Adipocyte (in vitro differentiated cells): ENCODE data around the gene GCNT2.
"Not testable (repeated sequence)": the region's sequence is repeated elsewhere in the genome, so short reads cannot be mapped to it uniquely, and the experiment has no call there.

Experiments used
- DNase-seq: peaks from one replicate; pipeline ENCODE4 v3.0.0-alpha.2; 2015; ENCODE audit warnings: low read depth
- H3K27me3 ChIP-seq: replicated peaks from 2 replicates; pipeline ENCODE4 v1.7.0; 2013; ENCODE audit warnings: mild to moderate bottlenecking, low read length, moderate library complexity; ENCODE audit not compliant: control insufficient read depth, insufficient read depth
- H3K36me3 ChIP-seq: 2 replicates; pipeline ENCODE4 v1.7.0; 2013; ENCODE audit warnings: low read length, mild to moderate bottlenecking, moderate library complexity; ENCODE audit not compliant: control insufficient read depth, insufficient read depth, severe bottlenecking
- H3K4me1 ChIP-seq: 2 replicates; pipeline ENCODE4 v1.7.0; 2013; ENCODE audit warnings: mild to moderate bottlenecking, low read length, moderate library complexity; ENCODE audit not compliant: control insufficient read depth, insufficient read depth
- H3K4me3 ChIP-seq: 2 replicates; pipeline ENCODE4 v1.7.0; 2013; ENCODE audit warnings: mild to moderate bottlenecking, low read length, moderate library complexity
- H3K9ac ChIP-seq: 2 replicates; pipeline ENCODE4 v1.7.0; 2013; ENCODE audit warnings: mild to moderate bottlenecking, low read length, moderate library complexity
- H3K9me3 ChIP-seq: 2 replicates; pipeline ENCODE4 v1.7.0; 2013; ENCODE audit warnings: mild to moderate bottlenecking, low read length, moderate library complexity; ENCODE audit not compliant: control insufficient read depth

Gene GCNT2

GRCh38 chr6:10521104-10521808, at the start of gene GCNT2:
GCNT2 (plus strand) TSS chr6:10521351; CDS start chr6:10528912, 7,561 bp downstream.
- Histone ChIP-seq H3K36me3 (no peaks in the 10 kb centered on the region), H3K9me3 (no peaks in the 10 kb centered on the region), H3K4me3 (no peak within 1 kb of the TSS), H3K27me3 (no peaks in the 10 kb centered on the region), H3K4me1 (no peaks in the 10 kb centered on the region), H3K9ac (no peak within 1 kb of the TSS)
- DNase-seq = peak; percentile 12

DNA sequence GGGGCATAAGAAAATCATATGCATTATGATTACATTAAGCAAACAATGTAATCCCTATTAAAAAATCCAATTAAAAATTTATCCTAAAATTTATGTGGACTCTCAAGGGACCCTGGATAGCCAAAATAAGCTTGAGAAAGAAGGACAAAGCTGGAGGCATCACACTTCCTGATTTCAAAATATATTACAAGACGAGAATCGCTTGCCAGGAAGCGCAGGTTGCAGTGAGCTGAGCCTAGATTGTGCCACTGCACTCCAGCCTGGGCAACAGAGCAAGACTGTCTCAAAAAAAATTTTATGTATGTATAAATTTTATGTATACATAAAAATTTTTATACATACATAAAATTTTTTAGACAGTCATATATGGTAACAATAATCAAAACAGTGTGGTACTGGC, 48.5 kb upstream of the GCNT2 start:
- Histone ChIP-seq H3K27me3 (peaks cover 16% of the 10 kb centered on the region), H3K9ac (no peak overlapping the region), H3K4me3 (no peak overlapping the region), H3K36me3 (no peaks in the 10 kb centered on the region), H3K9me3 (peaks cover 6% of the 10 kb centered on the region), H3K4me1 (peaks cover 5% of the 10 kb centered on the region)
- no peak for DNase-seq

DNA sequence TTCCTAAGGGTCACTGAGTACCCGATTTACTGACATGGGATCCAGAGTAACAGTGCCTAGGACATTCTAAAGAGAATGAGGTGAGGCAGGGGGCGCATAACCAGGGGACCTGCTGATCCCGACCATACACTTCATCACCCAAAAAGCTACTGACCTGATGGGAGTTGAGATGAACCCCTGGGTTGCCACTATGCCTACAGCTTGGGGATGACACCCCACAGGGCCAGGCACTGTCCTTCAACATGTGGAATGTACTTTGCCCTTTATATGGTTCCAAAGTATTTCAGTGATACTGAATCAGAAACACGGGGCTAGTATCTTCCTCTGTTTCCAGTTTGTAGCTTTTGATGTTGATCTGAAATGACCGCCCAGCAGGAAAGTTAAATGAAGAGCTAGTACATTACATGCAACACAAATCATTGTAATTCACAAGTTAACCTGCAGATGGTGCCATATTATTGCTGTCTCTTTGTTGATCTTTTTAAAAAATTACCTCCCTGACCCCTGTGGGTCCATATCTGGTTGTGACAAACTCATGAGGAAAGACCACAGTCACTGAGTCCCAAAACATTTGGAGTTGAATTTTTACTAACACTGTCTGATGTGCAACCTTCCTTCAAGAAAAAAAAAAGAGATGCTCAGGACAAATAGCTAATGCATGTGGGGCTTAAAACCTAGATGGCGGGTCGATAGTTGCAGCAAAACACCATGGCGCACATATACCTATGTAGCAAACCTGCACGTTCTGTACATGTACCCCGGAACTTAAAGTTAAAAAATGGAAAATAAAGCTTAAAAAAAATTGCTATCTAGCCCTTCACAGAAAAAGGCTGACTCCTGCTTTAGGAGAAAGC, 42.7 kb upstream of the GCNT2 start:
- Histone ChIP-seq H3K27me3 (peaks cover 8% of the 10 kb centered on the region), H3K9me3 (no peaks in the 10 kb centered on the region), H3K36me3 (no peaks in the 10 kb centered on the region), H3K4me1 (no peaks in the 10 kb centered on the region), H3K4me3 (no peak overlapping the region), H3K9ac (no peak overlapping the region)
- peak; percentile 75 for DNase-seq

DNA sequence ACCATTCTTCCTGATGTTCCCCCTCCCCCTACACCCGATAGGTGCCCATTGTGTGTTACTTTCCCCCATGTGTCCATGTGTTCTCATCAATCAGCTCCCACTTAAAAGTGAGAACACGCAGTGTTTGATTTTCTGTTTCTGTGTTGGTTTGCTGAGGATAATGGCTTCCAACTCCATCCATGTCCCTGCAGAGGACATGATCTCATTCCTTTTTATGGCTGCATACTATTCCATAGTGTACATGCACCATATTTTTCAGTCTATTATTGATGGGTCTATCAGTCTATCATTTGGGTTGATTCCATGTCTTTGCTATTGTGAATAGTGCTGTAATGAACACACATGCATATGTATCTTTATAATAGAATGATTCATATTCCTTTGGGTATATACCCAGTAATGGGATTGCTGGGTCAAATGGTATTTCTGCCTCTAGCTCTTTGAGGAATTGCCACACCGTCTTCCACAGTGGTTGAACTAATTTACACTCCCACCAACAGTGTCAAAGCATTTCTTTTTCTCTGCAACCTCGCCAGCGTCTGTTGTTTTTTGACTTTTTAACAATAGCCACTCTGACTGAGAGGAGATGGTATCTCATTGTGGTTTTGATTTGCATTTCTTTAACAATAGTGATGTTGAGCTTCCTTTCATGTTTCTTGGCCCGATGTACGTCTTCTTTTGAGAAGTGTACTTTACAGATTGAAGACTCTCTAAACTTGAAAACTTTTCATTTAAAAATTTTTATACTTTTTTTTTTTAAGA, 41.0 kb upstream of the GCNT2 start:
- no peaks in the 10 kb centered on the region for H3K9me3 ChIP-seq
- DNase-seq = no peak
- no peak overlapping the region for H3K9ac ChIP-seq
- peaks cover 8% of the 10 kb centered on the region for H3K27me3 ChIP-seq
- no peaks in the 10 kb centered on the region for H3K36me3 ChIP-seq
- no peaks in the 10 kb centered on the region for H3K4me1 ChIP-seq
- H3K4me3 ChIP-seq = no peak overlapping the region

GRCh38 chr6:10481101-10481500, 40.0 kb upstream of the GCNT2 start:
- no peak for DNase-seq

GRCh38 chr6:10482636-10483257, 38.4 kb upstream of the GCNT2 start:
- H3K36me3 ChIP-seq = no peaks in the 10 kb centered on the region
- DNase-seq = no peak
- H3K9ac ChIP-seq = no peak overlapping the region
- H3K27me3 ChIP-seq = peaks cover 3% of the 10 kb centered on the region
- H3K4me1 ChIP-seq = no peaks in the 10 kb centered on the region
- no peaks in the 10 kb centered on the region for H3K9me3 ChIP-seq
- H3K4me3 ChIP-seq = no peak overlapping the region

More at GRCh38 chr6:10481101-10481500, 40.0 kb upstream of the GCNT2 start:
- Histone ChIP-seq H3K4me1 (no peaks in the 10 kb centered on the region), H3K27me3 (peaks cover 6% of the 10 kb centered on the region), H3K4me3 (no peak overlapping the region), H3K9me3 (no peaks in the 10 kb centered on the region), H3K9ac (no peak overlapping the region), H3K36me3 (no peaks in the 10 kb centered on the region)

GRCh38 chr6:10484912-10485311, 36.2 kb upstream of the GCNT2 start:
- Histone ChIP-seq H3K27me3 (peaks cover 3% of the 10 kb centered on the region), H3K4me3 (no peak overlapping the region), H3K36me3 (no peaks in the 10 kb centered on the region), H3K9ac (no peak overlapping the region), H3K9me3 (no peaks in the 10 kb centered on the region), H3K4me1 (no peaks in the 10 kb centered on the region)
- DNase-seq = no peak

DNA sequence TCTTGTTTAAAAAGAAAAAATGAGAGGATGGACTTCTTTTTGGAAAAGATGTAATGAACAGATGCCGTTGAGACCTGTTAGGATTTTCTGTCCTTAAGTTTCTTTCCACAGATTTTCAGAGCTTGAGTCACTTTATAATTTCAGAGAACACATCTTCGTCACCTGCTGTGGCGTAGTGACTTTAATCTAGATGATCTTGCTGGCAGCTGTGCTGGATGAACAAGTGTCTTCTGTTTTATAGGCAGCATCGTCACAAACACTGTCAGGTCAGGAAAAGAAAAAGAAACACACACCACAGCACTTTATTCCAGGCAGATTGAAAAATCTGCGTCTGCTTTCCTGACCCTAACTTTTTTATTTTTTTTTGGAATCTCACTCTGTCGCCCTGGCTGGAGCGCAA, 35.7 kb upstream of the GCNT2 start:
- no peaks in the 10 kb centered on the region for H3K36me3 ChIP-seq
- DNase-seq = no peak
- H3K9me3 ChIP-seq = no peaks in the 10 kb centered on the region
- no peak overlapping the region for H3K4me3 ChIP-seq
- H3K27me3 ChIP-seq = peaks cover 3% of the 10 kb centered on the region
- H3K4me1 ChIP-seq = no peaks in the 10 kb centered on the region
- no peak overlapping the region for H3K9ac ChIP-seq

DNA sequence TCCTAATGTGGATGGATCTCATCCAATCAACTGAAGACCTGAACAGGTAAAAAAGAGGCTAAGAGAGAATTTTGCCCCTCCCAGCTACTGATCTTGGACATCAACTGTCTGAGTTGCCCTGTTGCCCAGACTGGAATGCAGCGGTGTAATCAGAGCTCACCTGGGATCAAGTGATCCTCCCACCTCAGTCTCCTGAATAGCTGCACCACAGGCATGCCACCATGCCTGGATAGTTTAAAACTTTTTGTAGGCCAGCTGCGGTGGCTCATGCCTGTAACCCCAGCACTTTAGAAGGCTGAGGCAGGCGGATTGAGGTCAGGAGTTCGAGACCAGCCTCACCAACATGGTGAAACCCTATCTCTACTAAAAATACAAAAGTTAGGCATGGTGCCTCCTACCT, 34.9 kb upstream of the GCNT2 start:
- Histone ChIP-seq H3K9ac (no peak overlapping the region), H3K4me3 (no peak overlapping the region), H3K4me1 (no peaks in the 10 kb centered on the region), H3K9me3 (no peaks in the 10 kb centered on the region), H3K27me3 (peaks cover 3% of the 10 kb centered on the region), H3K36me3 (no peaks in the 10 kb centered on the region)
- DNase-seq = no peak

DNA sequence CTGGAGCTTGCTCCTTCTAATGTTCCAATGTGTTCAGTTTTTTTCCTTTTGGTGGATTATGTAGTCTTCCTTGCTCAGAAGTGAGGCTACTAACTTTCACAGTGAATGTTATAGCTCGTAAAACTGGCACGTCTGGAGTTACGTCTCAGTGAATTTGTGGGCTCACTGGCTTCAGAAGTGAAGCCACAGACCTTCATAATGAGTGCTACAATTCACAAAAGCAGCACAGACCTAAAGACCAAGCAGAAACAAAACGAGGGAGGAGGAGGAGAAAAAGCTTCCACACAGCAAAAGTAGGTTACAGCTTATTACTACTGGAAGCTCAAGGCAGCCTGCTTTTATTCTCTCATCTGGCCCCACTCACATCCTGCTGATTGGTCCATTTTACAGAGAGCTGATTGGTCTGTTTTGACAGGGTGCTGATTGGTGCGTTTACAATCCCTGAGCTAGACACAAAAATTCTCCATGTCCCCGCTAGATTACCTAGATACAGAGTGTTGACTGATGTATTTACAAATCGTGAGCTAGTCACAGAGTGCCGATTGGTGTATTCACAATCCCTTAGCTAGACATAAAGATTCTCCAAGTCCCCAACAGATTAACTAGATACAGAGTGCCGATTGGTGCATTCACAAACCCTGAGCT, 34.1 kb upstream of the GCNT2 start:
- not testable (repeated sequence) for H3K4me1 ChIP-seq, DNase-seq, H3K9ac ChIP-seq, H3K36me3 ChIP-seq, H3K27me3 ChIP-seq, H3K4me3 ChIP-seq, H3K9me3 ChIP-seq
